HG02759 (cell line): Measurements from ENCODE around the gene SMURF1.

Source experiments
- ATAC-seq: cut with Tn5 transposase; IDR thresholded peaks from one replicate; pipeline ENCODE4 v1.9.1; 2021; ENCODE audit warnings: mild to moderate bottlenecking, moderate library complexity; ENCODE audit not compliant: unreplicated experiment

Gene SMURF1

GRCh38 chr7:99141841-99142726 lies 1.8 kb downstream of the SMURF1 start:
- no peak for ATAC-seq

DNA sequence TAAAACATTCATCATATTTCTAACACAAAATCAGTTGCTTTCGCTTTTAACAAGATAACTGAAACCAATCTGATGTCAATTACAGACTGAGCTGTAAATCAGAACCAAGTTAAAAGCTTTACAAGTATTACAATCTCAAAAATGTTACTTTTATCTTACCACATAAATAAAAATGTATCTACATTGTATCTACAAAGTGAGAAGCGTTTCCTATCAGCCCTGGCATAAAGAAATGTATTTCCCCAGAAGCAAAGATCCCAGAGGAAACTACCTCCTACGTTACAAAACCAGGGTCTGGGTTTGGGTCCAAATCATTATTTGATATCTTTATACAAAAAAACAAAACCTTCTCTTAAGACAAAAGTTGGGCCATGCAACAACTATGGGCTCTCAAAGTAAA lies 2.6 kb downstream of the SMURF1 start:
- no peak for ATAC-seq

DNA sequence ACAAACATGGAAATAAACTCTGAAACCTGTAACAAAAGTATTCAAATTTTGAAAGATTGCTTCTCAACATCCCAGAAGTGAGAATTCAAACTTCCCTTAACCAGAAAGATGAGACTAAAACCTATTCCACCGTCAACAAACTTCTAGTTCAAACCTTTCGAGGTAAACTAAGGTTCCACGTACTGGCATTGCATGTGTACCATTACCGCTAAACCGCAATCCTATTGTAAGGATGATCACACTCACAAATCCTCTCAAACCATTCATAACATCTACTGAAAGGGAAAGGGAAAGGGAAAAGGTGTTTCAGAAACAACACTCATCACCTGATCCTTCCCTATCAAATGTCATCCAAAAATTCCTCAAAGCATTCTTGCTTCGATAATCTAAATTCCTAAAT lies 3.1 kb downstream of the SMURF1 start:
- no peak for ATAC-seq

- ATAC-seq, result no peak
Observed at GRCh38 chr7:99139036-99139435, 4.9 kb downstream of the SMURF1 start.

DNA sequence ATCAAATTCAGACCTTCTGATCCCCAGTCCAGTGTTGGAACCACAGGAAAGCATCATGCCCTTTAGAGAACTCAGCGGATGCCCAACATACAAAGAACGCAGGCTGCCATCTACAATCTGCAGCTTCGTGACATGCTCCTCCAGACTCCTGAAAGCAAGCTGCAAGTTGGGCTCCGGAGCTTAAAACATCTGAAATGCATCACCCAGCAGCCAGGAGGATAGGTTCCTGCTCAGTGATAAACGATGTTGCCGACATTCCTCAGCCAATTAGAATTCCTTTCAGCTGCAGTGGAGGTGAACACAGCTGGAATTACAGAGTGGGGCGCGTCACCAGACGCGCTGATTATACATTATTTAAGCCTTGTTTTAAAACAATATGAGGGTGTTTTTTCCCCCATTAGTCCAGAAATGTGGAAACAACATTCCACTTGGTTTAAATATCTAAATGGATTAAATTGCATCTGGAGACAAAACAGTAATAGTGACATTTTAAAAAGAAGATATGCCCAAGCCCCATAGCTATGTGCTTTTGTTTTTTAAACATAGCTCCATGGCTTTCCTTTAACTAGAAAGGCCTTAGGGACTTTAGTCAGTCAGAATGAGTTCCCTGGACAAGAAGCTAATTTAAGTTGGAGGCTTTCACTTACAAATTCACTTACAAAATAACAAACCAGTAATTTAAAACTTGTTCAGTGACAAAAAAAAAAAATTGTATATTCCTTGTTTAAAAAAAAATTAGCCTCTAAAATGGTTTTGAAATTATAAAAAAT lies 6.3 kb downstream of the SMURF1 start:
- no peak for ATAC-seq

DNA sequence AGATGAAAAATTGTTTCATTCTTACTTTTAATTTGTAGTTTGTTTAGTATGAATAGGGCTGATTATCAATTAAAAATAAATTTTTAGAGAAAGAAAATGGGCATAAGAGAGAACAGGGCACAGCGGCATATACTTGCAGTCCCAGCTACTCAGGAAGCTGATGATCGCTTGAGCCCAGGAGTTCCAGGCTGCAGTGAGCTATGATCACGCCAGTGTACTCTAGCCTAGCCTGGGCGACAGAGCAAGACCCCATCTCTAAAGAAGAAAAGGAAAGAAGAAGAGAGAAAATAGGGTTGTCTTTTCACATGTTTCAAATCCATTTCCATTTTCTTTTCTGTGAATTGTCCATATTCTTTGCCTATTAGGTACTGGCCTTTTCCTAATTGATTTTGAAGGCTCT lies 8.0 kb downstream of the SMURF1 start:
- ATAC-seq, result no peak

GRCh38 chr7:99133766-99134564 lies 9.9 kb downstream of the SMURF1 start:
- no peak for ATAC-seq

DNA sequence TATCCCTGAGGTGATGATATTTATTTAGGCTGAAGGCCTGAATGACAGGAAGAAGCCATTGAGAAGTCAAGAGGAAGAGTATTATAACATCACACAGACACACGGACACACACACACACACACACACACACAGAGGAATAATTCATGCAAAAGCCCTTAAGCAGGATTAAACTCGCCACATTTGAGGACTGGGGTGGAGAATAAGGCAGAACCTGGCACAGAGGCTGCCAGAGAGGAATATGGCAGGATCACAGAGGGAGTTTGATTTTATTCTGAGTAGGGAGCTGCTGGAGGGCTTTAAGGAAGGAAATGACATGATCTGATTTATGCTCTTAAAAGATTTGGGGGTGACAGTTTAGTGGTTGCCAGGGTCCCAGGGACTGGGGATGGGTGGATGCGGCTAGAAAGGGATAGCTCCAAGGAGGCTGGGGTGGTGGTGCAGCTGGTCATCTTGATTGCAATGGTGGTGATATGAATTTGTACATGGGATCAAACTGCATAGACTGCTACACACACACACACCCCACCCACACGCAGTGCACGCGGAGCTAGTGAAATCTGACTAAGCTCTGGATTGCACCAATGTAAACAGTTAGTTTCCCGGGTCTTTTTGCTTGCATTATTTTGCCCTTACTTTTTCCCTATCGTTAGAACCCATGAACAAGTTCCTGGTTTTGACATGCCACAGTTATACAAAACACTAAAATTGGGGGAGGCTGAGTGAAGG lies 11.2 kb downstream of the SMURF1 start:
- no peak for ATAC-seq

DNA sequence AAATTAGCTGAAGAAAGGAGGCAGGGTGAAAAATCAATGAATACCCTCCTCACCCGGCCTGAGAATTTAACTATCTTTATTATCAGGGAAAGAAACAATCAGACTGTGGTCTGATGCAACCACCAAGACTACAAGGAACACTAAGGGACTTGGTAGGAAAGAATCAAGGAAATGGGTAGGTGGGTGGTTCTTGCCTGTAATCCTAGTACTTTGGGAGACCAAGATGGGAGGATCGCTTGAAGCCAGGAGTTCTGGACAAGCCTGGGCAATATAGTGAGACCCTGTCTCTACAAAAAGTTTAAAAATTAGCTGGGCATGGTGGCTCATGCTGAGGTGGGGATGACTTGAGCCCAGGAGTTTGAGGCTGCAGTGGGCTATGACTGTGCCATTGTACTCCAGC lies 12.6 kb downstream of the SMURF1 start:
- no peak for ATAC-seq

DNA sequence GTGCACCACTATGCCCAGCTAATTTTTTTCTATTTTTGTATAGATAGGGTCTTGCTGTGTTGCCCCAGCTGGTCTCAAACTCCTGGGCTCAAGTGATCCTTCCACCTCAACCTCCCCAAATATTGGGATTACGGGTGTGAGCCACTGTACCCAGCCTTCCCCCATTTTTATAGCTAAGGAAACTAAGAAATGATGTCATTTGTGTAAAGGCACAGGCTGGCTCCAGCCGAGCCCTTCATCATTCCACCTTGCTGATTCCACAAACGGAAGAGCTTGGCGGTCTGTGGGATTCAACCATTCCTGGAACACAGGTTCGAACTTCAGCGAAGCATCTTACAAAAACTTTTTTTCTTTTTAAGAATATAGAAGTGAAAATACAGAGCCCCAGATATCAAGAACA lies 14.4 kb downstream of the SMURF1 start:
- no peak for ATAC-seq

DNA sequence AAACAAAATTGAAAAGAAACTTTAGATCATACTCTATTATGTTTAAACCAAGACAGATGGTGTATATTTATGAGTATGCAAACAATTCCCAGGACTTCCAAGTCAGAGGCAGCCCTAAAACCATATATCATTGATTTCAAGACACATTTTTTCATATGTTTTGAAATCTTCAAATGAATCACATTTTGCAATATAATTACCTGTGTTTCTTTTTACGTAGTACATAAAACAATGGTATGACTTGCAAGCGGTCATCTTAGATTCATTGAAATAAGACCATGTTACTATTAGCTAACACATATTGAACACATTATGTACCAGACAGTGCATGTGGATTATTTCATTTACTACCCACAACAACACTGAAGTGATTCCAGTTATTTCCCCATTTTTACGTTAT lies 14.9 kb downstream of the SMURF1 start:
- ATAC-seq, result no peak

DNA sequence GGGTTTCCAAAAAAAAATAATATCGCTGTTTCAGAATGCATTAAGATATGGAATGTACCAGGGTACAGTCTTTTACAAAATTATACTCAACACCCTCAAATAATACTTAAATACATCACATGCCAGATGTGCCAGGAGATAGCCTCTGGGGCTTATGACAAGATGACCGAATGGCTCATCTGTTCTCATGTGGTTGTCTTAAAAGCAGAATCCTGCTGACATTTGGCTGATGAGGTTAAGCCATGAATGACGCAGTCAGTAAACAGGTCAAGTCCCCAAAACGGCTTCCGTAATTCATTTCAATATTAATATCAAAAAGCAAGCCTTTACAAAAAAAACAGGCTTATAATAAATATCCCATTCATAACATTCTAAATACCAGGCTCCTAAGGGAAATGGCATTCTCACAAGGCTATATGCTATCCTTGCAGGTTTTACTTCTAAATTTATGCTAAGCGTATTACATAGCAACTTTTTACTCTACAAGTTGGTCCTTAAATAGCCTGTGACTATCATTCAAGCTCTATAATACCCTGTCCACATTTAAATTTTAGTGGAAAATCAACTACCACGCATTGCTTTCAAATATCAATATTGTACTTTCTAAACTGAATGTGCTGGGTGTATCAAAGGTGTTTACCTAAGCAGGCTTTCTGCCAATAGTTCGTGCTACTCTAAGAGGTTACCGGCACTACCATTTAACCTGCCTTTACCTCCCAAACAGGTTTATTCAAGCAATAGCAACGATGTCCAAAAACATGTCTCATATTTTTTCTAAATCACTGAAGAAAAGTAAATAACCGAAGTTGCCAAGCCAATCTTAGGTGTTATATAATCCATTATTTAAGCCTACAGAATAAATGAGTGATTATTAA lies 15.6 kb downstream of the SMURF1 start:
- ATAC-seq, result no peak

DNA sequence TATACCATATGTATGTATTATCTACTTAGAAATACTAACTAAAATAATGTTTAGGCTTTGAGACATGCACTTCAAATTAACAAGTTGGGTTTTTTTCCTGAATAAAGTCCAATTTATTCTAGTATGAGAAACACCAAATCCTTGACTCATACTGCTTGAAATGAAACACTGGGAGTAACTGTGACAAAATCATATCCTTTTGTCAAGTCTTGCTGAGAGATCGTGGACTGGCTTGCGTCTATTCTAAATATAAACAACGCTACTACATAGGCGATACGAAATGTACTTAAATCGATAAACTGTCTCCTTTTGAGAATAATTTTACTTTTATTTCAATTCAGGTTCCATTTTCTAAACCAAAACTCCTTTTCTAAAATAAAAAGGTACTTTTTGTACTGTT lies 16.3 kb downstream of the SMURF1 start:
- ATAC-seq, result no peak

- ATAC-seq, result no peak
Observed at GRCh38 chr7:99126921-99127553, 16.9 kb downstream of the SMURF1 start.

GRCh38 chr7:99125505-99125865 lies 18.4 kb downstream of the SMURF1 start:
- no peak for ATAC-seq

- ATAC-seq, result no peak
Observed at GRCh38 chr7:99124751-99125504, 19.0 kb downstream of the SMURF1 start.

GRCh38 chr7:99124236-99124635 lies 19.7 kb downstream of the SMURF1 start:
- no peak for ATAC-seq

DNA sequence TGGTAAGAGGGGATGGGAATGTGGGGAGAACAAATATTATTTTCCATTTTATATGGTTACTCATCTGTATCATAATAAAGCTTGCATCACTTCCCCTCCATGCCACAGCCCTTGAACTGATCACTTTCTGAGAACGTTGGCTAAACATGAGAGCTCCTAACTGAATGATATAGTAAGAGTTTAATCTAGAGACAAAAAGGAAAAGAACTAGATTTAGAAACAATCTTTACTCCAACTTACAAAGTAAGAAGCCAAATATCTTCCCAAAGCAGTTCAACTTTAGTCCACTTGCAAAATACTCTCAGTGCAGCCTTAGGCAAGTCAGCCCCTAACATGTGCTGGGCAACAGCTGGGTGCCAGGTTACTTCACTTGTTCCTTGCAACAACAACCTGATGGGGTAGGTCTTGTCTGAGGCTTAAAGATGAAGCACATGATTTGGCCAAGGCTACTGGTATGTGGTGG lies 20.3 kb downstream of the SMURF1 start:
- ATAC-seq, result no peak

GRCh38 chr7:99122762-99123161 lies 21.1 kb downstream of the SMURF1 start:
- no peak for ATAC-seq
